HG03039 (cell line): ENCODE data around the gene DENND5A.
"Not testable (repeated sequence)": the region's sequence is repeated elsewhere in the genome, so short reads cannot be mapped to it uniquely, and the experiment has no call there.

Experiments used
- ATAC-seq: cut with Tn5 transposase; IDR thresholded peaks from one replicate; pipeline ENCODE4 v1.9.1; 2021; ENCODE audit warnings: mild to moderate bottlenecking, moderate library complexity; ENCODE audit not compliant: unreplicated experiment

DENND5A gene

GRCh38 chr11:9103542-9104276 lies 161.4 kb downstream of the DENND5A start:
- no peak for ATAC-seq

DNA sequence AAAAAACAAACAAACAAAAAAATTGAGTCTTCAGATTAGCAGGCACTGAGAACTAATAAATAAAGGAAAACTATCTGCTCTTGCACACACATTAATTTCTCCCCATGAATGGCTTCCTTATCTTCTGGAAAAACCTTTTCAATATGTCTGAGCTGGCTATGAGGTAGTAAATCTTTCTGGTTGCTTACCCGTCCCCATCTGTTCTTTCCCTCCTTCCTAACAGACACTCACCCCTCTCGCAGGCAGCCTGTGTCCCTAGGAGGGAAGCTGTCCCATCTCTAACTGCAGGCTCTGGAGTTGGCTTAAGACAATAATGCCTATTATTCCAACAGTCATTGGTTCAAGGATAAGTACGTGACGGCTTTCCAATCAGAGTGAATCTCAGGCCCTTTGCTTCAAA lies 165.5 kb downstream of the DENND5A start:
- no peak for ATAC-seq

DNA sequence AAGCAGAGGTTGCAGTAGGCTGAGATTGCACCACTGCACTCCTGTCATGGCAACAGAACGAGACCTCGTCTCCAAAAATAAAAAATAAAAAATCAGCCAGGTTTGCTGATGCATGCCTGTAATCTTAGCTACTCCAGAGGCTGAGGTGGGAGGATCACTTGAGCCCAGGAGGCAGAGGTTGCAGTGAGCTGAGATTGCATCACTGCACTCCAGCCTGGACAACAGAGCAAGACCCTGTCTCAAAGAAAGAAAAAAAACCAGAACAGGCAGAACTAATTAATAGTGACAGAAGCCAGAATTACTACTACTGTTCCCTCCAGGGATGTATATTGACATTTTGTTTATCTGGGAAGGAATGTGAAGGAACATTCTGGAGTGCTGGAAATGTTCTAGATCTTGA lies 166.7 kb downstream of the DENND5A start:
- ATAC-seq = not testable (repeated sequence)

- ATAC-seq = not testable (repeated sequence)
These were observed 167.8 kb downstream of the DENND5A start for GRCh38 chr11:9097186-9097943.

DNA sequence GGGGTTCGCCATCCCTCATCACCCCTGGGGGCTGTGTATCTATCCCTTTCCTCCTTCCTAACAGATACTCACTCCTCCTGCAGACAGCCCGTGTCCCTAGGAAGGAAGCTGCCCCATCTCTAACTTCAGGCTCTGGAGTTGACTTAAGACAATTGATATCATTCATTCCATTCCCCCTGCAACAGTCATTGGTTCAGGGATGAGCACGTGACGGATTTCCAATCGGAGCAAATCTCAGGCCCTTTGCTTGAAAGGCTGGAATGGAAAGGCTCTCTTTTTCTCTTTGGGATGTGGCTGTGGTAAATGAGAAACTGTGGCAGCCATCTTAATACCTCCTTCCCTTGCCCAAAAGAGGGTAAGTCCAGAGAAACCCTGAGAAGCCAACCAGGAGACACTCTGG lies 168.7 kb downstream of the DENND5A start:
- ATAC-seq = no peak

- ATAC-seq = no peak
These were observed 169.7 kb downstream of the DENND5A start for GRCh38 chr11:9095421-9095820.

- no peak for ATAC-seq
These were observed 170.7 kb downstream of the DENND5A start for GRCh38 chr11:9094420-9094819.

GRCh38 chr11:9092853-9093778 lies 172.0 kb downstream of the DENND5A start:
- no peak for ATAC-seq

DNA sequence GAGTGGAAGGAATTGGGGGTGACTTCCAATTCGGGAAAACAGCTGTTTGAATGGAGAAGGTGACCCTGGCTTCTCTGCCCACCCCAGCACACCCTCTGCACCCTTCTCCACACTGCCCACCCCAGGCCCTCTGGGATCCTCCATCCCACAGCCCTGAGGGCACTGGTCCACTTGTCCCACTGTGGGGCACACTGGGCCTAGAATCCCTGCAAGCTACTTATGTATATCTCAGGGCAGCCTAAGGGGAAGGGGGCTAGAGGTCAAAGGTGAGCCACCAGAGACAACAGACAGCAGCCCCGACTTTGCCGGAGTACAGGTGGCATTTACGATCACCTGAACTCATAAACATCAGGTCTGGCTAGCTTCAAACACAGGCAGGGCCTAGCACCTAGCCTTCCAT lies 173.1 kb downstream of the DENND5A start:
- ATAC-seq = no peak

- ATAC-seq = no peak
These were observed 173.9 kb downstream of the DENND5A start, which contains the start of gene SCUBE2 for GRCh38 chr11:9091044-9091922. Gene SCUBE2 (minus strand): TSS chr11:9091599. CDS start chr11:9091528, 71 bp downstream.

- no peak for ATAC-seq
These were observed 174.6 kb downstream of the DENND5A start for GRCh38 chr11:9090488-9091043.

DNA sequence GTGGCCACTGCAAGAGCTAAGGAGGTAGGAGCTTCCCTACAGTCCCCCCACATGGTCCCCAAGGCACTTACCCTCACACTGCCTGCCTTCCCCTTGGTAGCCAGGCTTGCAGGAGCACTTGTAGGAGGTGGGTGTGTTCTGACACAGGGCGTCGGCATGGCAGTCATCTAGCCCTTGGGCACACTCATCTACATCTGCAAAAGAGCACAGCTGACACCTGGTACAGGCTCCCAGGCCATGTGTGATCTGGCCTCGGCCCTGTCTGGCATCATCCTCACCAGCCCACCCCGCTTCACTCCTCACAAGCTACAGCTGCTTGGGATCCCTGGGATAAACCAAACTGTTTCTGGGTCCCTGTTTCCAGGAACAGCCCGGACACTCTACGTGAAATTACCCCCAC lies 175.5 kb downstream of the DENND5A start:
- no peak for ATAC-seq

- no peak for ATAC-seq
These were observed 176.1 kb downstream of the DENND5A start for GRCh38 chr11:9089061-9089460.
